Sigmoid colon (tissue), 7 donors: ENCODE results near the gene GABPB2. TPM values are rescaled to one million over a fixed set of nuclear protein-coding genes. Genes with fewer than 3 reads are reported as not detected.

ENCODE experiments used
- DNase-seq: peaks from one replicate; pipeline ENCODE4 v3.0.0-alpha.2; 2019
- H3K27ac ChIP-seq, 4 donors: fragments of 200-600 bp; sonication (generic); one replicate each; pipeline ENCODE4 v1.5.1; 2016 to 2019; ENCODE audit warnings: mild to moderate bottlenecking in 1 of 4
- H3K27me3 ChIP-seq, 3 donors: fragments of 200-600 bp; sonication (generic); one replicate each; pipeline ENCODE4 v1.5.1; 2019; ENCODE audit warnings: mild to moderate bottlenecking in 1 of 3
- H3K36me3 ChIP-seq, 4 donors: fragments of 200-600 bp; sonication (generic); one replicate each; pipeline ENCODE4 v1.5.1; 2016 to 2019
- H3K4me1 ChIP-seq, 4 donors: fragments of 200-600 bp; sonication (generic); one replicate each; pipeline ENCODE4 v1.5.1; 2017 to 2019
- H3K4me3 ChIP-seq, 4 donors: fragments of 200-600 bp; sonication (generic); one replicate each; pipeline ENCODE4 v1.5.1; 2017 to 2019; ENCODE audit warnings: mild to moderate bottlenecking in 2 of 4, moderate library complexity in 1 of 4
- H3K9me3 ChIP-seq, 4 donors: fragments of 200-600 bp in 3 of 4; sonication (generic) in 3 of 4; one replicate each; pipeline versions ENCODE4 v1.5.1 to v1.6.1; 2013 to 2019
- EP300 ChIP-seq, 4 donors: sonication (generic); formaldehyde crosslinking; IDR thresholded peaks; one replicate each; pipeline ENCODE4 v1.6.1; 2017; ENCODE audit warnings: antibody characterized with exemption in 4 of 4
- POLR2A ChIP-seq, 2 donors: fragments of 450-650 bp; IDR thresholded peaks; one replicate each; pipeline ENCODE4 v1.6.1; 2016; ENCODE audit warnings: antibody characterized with exemption in 2 of 2, mild to moderate bottlenecking in 2 of 2, moderate library complexity in 2 of 2
- POLR2AphosphoS5 ChIP-seq, 4 donors: sonication (generic); formaldehyde crosslinking; IDR thresholded peaks; one replicate each; pipeline ENCODE4 v1.6.1; 2017; ENCODE audit warnings: antibody characterized with exemption in 4 of 4
- WGBS, 2 donors: extraction: QIAGEN DNeasy Blood & Tissue Kit; methylation state at CpG; one replicate each; pipeline ENCODE4 v1.1.7; 2013; 5-methylcytosine and 5-hydroxymethylcytosine counted together
- intact Hi-C: fragments of 100-400 bp; cut with DNase I; formaldehyde crosslinking; loops from one replicate; pipeline ENCODE4 v1.15.1; 2023
- polyA plus RNA-seq, 3 donors: library from polyadenylated mRNA; stranded (reverse); fragments of 200-250 nt; gene quantifications; one replicate each; pipeline ENCODE4 v1.2.3, GENCODE V29; 2013
- total RNA-seq, 4 donors: library from RNA; depleted of rRNA; stranded (reverse); fragments of >200 nt; gene quantifications; one replicate each; pipeline ENCODE4 v1.1.0, GENCODE V29; 2016
- TF ChIP-seq, protein P1 (sequence below), 4 experiments: fragments of 450-650 bp in 3 of 4; fragments of 200-600 bp in 1 of 4; IDR thresholded peaks; one replicate each; pipeline ENCODE4 v1.5.1; 2016 to 2019; ENCODE audit warnings: antibody characterized with exemption in 4 of 4, mild to moderate bottlenecking in 3 of 4, moderate library complexity in 2 of 4
- donor health status: healthy with polysubstance abuse.
- donor health status: Bipolar disorder and iron deficiency.
- donor health status: healthy.

GABPB2 gene
- total and polyA plus RNA-seq, 7 donors, result 3.6 to 27.0 (median 20.6) TPM

DNA sequence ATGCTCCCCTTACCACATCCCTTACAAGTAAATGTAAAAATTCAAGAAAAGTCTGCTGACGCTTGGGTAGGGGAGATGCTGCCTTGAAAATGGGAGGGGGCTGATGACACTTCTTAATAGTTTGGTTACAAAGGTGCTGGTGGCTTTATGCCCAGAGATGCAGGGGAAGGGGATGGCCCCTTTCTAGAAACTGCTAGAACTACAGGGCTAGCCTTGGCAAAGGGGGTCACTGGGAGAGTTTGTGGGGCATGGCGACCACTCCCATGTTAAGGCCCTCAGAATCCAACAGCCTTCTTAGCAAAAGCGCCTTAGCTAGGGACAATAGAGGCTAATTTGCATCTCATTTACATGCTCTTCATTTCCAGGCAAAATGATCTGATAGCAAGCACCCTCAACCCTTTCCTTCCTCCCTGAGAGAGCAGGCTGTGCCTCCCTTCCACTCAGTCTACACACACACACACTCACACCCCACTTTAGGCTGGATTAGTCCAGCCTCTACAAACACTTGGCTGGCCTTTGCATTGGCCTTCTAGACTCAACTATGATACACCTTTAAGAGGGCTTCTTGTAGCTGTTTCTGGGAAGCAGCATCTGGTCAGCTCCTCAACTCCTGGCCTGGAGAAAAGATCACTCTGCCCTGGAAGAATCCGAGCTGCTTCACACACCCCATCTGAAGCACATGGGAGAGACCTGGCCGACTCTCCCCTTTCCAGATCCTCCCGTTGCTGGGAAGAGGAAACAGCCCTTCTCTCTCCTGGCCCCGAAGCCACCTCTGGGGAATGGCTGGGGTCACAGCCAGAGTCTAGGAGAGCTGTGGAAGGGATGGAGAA, 74.1 kb downstream of the GABPB2 start:
- peaks cover 0 to 4% (median under 1%) of the 10 kb centered on the region in 4 donors for H3K36me3 ChIP-seq
- TF ChIP-seq EP300 (IDR thresholded peaks at IDR 0.05), result no peak
- TF ChIP-seq, protein P1, sequence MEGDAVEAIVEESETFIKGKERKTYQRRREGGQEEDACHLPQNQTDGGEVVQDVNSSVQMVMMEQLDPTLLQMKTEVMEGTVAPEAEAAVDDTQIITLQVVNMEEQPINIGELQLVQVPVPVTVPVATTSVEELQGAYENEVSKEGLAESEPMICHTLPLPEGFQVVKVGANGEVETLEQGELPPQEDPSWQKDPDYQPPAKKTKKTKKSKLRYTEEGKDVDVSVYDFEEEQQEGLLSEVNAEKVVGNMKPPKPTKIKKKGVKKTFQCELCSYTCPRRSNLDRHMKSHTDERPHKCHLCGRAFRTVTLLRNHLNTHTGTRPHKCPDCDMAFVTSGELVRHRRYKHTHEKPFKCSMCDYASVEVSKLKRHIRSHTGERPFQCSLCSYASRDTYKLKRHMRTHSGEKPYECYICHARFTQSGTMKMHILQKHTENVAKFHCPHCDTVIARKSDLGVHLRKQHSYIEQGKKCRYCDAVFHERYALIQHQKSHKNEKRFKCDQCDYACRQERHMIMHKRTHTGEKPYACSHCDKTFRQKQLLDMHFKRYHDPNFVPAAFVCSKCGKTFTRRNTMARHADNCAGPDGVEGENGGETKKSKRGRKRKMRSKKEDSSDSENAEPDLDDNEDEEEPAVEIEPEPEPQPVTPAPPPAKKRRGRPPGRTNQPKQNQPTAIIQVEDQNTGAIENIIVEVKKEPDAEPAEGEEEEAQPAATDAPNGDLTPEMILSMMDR (IDR thresholded peaks at IDR 0.05), result no peak
- no peak for TF ChIP-seq POLR2AphosphoS5 (IDR thresholded peaks at IDR 0.05)
- TF ChIP-seq POLR2A (IDR thresholded peaks at IDR 0.05), result no peak
- H3K9me3 ChIP-seq, result no peaks in the 10 kb centered on the region
- DNase-seq, result no peak
- H3K4me3 ChIP-seq, result peak overlapping the region in 3 of 4 donors; percentile 75 to 82 (median 82)
- H3K4me1 ChIP-seq, result peaks cover 0 to 42% (median 28%) of the 10 kb centered on the region in 4 donors
- no peaks in the 10 kb centered on the region for H3K27me3 ChIP-seq
- peak overlapping the region; percentile 84 to 87 (median 86) for H3K27ac ChIP-seq
- 70 to 75% methylated on average over 7 of the region's 7 CpGs for WGBS, 2 donors
- intact Hi-C loops, result no loop called here

DNA sequence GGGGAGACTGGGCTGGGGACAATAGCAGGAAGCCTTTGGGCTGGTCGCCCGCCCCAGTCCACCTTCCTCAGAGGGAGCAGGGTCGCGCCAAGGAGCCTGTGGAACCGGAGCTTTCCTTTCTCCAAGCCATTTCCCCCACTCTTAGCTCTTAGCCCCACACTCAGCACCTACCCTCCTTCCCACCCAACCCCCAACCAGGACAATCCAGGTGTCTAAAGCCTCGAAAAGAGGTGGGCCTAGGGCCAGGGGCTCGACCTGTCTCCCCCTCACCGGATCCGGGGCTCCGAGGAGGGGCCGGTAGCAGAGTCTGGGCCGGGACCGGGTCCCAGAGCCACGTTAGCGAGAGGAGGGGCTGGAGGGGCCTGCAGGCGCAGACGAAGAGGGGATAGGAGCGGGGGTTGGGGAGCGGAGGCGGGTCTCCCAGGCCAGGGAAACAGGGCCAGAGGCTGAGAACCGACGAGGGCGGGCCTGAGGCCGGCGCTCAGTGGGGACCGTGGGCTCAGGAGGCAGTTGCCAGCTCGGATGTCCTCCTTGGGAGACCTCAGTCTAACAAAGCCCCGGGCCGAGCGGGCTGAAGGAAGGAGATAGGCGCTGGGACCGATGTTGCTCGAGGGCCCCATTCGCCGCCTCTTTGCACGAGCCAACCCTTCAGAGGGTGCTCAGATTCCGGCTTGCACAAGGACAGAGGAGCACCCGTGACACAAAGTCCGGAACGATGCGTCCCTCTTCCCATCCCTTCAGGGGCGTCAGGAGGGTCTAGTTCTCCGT, 74.9 kb downstream of the GABPB2 start:
- TF ChIP-seq EP300 (IDR thresholded peaks at IDR 0.05) (no peak), POLR2AphosphoS5 (IDR thresholded peaks at IDR 0.05) (no peak)
- H3K9me3 ChIP-seq, result no peaks in the 10 kb centered on the region
- no peaks in the 10 kb centered on the region for H3K36me3 ChIP-seq
- no peaks in the 10 kb centered on the region for H3K27me3 ChIP-seq
- H3K27ac ChIP-seq, result peak overlapping the region; percentile 84 to 87 (median 86)
- intact Hi-C loops, result loop anchor here (2.0 kb wide), 2 partner anchors 19 to 75 kb away; partner anchors contain the start of genes GABPB2 and LYSMD1
- peak overlapping the region; percentile 75 to 84 (median 82) for H3K4me3 ChIP-seq
- 34 to 35% methylated on average over 43 of the region's 43 CpGs for WGBS, 2 donors
- peaks cover 0 to 42% (median 28%) of the 10 kb centered on the region in 4 donors for H3K4me1 ChIP-seq
- peak; percentile 73 for DNase-seq

DNA sequence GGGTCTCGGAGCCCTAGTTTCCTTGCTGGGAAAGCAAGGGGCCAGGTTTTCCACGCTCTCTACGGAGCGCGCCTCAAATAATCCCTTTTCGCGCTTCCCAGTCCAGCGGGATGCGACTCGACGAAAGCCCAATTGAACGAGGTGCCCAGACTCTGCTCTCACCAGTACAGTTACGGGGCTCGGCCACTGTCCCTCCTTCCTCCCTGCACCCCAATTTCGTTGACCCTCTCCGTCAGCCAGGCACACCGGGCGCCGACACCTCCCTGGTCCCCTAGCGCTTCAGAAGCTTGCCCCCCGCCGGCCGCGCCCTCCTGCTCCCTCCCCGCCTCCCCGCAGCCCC, 75.5 kb downstream of the GABPB2 start:
- TF ChIP-seq POLR2A (IDR thresholded peaks at IDR 0.05) (no peak), POLR2AphosphoS5 (IDR thresholded peaks at IDR 0.05) (no peak), EP300 (IDR thresholded peaks at IDR 0.05) (no peak)
- TF ChIP-seq, protein P1 (IDR thresholded peaks at IDR 0.05), result no peak
- intact Hi-C loops, result loop anchor here (2.0 kb wide), 2 partner anchors 19 to 75 kb away; partner anchors contain the start of genes GABPB2 and LYSMD1
- Histone ChIP-seq H3K27ac (peak overlapping the region; percentile 84 to 87 (median 86)), H3K4me1 (peaks cover 0 to 42% (median 28%) of the 10 kb centered on the region in 4 donors), H3K27me3 (no peaks in the 10 kb centered on the region), H3K36me3 (no peaks in the 10 kb centered on the region), H3K4me3 (peak overlapping the region; percentile 75 to 84 (median 82)), H3K9me3 (no peaks in the 10 kb centered on the region)
- peak; percentile 71 for DNase-seq
- 1% methylated on average over 26 of the region's 26 CpGs for WGBS, 2 donors

DNA sequence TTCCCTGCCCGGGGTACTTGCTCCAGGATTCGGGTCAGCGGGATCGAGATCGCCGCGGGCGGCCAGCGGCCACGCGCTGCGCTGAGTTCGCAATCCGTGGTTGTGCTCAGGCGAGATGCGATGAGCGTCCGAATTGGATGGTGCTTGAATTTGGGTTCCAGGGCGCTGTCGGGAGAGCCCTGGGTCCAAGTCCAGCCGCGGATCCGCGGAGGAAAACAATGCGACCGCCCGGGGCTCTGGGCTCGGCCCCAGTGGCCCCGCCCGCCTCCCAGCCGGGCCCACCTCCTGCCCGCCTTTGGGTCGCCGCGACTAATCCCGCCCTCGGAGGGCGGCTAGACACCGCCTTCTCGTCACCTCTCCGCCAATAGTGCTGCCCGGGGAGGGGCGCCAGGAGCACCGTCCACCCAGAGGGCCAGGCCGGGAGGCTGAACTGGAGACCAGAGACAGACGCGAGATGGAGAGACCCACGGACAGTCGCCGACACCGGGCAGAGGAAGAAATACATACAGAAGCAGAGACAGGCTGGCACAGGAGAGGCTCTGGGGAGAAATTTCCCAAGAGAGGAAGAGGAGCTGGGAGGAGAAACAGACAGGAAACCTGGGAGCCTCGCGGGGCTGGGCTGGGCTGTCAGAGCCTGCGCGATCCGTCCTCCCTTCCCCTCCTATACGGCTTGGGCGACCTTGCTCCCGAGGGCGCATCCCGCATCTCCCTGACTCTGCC, 76.0 kb downstream of the GABPB2 start, which contains the start of gene SEMA6C:
TSS of gene SEMA6C (minus strand) at position 220 of the 720 bp plus-strand sequence. CDS start 4,010 bp downstream, outside the sequence.
- H3K27ac ChIP-seq, result peak within 1 kb of the TSS; percentile 84 to 87 (median 86)
- no peaks in the 10 kb centered on the region for H3K9me3 ChIP-seq
- intact Hi-C loops, result loop anchor here (2.0 kb wide), 2 partner anchors 18 to 76 kb away; partner anchors contain the start of genes GABPB2 and LYSMD1
- H3K36me3 ChIP-seq, result no peaks in the 10 kb centered on the region
- WGBS, 2 donors, result 0 to 1% methylated on average over 61 of the region's 61 CpGs
- peak within 1 kb of the TSS; percentile 75 to 84 (median 82) for H3K4me3 ChIP-seq
- H3K4me1 ChIP-seq, result peaks cover 0 to 42% (median 28%) of the 10 kb centered on the region in 4 donors
- peak; percentile 98 for DNase-seq
- H3K27me3 ChIP-seq, result no peaks in the 10 kb centered on the region
- TF ChIP-seq, protein P1 (IDR thresholded peaks at IDR 0.05), result no peak
- no peak for TF ChIP-seq EP300 (IDR thresholded peaks at IDR 0.05)
- TF ChIP-seq POLR2A (IDR thresholded peaks at IDR 0.05), result peak; percentile 70 to 74
- TF ChIP-seq POLR2AphosphoS5 (IDR thresholded peaks at IDR 0.05), result peak; percentile 80 to 93 (median 92)
